Measurements from ENCODE around the gene SLIT1.

SLIT1 gene

DNA sequence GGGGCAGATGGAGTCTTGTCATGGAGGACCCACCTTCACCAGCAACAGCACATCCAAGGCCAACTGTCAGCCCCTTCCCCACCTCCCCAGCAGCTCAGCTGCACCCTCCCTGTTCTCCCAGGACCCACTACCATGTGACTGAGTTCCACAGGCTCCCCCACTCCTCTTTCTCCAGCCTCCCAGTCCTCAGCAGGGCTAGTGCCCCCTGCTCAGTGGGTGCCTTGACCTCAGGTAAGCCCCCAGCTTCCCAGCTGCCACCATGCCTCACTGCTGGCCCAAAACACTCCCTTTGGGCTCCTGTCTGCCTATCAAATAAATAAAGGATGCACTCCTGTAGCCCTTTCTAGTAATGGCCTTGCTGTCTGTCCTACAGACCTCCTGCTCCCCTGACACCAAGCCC is 174.4 kb downstream of the SLIT1 start:
- Histone ChIP-seq H3K27me3 (ENCODE audit: control insufficient read depth in 1 of 2, insufficient read depth in 2 of 2, low read length in 2 of 2) (no peaks in the 10 kb centered on the region), H3K27ac (ENCODE audit: low read depth, low read length) (no peak overlapping the region), H3K9ac (ENCODE audit: low read length) (no peak overlapping the region), H3K4me3 (ENCODE audit: low read depth in 1 of 2, low read length in 2 of 2) (no peak overlapping the region), H3K9me3 (ENCODE audit: low read length) (peaks cover 5% of the 10 kb centered on the region), H3K4me1 (ENCODE audit: insufficient read depth, low read length) (no peaks in the 10 kb centered on the region), H3K36me3 (ENCODE audit: insufficient read depth, low read length) (no peaks in the 10 kb centered on the region)

GRCh38 chr10:97010695-97011206 is 175.0 kb downstream of the SLIT1 start:
- Histone ChIP-seq H3K36me3 (ENCODE audit: insufficient read depth, low read length) (no peaks in the 10 kb centered on the region), H3K9me3 (ENCODE audit: low read length) (peaks cover 5% of the 10 kb centered on the region), H3K27ac (ENCODE audit: low read depth, low read length) (no peak overlapping the region), H3K4me1 (ENCODE audit: insufficient read depth, low read length) (no peaks in the 10 kb centered on the region), H3K9ac (ENCODE audit: low read length) (no peak overlapping the region), H3K4me3 (ENCODE audit: low read depth in 1 of 2, low read length in 2 of 2) (no peak overlapping the region), H3K27me3 (ENCODE audit: control insufficient read depth in 1 of 2, insufficient read depth in 2 of 2, low read length in 2 of 2) (no peaks in the 10 kb centered on the region)

GRCh38 chr10:97007417-97007816 is 178.3 kb downstream of the SLIT1 start:
- Histone ChIP-seq H3K36me3 (ENCODE audit: insufficient read depth, low read length) (no peaks in the 10 kb centered on the region), H3K4me1 (ENCODE audit: insufficient read depth, low read length) (no peaks in the 10 kb centered on the region), H3K27ac (ENCODE audit: low read depth, low read length) (no peak overlapping the region), H3K9me3 (ENCODE audit: low read length) (peaks cover 5% of the 10 kb centered on the region), H3K9ac (ENCODE audit: low read length) (no peak overlapping the region), H3K4me3 (ENCODE audit: low read depth in 1 of 2, low read length in 2 of 2) (no peak overlapping the region), H3K27me3 (ENCODE audit: control insufficient read depth in 1 of 2, insufficient read depth in 2 of 2, low read length in 2 of 2) (no peaks in the 10 kb centered on the region)

DNA sequence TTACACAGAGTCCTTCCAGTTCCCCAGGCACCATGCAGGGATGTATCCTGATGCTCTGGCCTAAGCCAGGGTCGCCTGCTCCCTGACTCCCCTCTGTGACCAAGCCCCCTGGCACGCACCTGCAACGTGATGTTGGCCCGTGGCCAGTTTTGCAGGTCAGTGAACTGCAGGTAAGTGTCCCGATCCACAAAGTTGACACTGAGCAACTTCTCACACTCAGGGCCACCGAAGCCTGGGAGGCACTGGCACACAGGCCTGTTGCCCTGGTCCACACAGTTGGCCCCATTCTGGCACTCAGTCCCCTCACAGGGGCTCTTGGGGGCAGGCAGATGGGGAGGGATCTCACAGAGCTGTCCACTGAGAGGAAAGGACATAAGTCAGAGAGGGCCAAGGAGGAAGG is 179.4 kb downstream of the SLIT1 start:
- Histone ChIP-seq H3K4me3 (ENCODE audit: low read depth in 1 of 2, low read length in 2 of 2) (no peak overlapping the region), H3K4me1 (ENCODE audit: insufficient read depth, low read length) (no peaks in the 10 kb centered on the region), H3K9ac (ENCODE audit: low read length) (no peak overlapping the region), H3K9me3 (ENCODE audit: low read length) (peaks cover 5% of the 10 kb centered on the region), H3K27me3 (ENCODE audit: control insufficient read depth in 1 of 2, insufficient read depth in 2 of 2, low read length in 2 of 2) (no peaks in the 10 kb centered on the region), H3K27ac (ENCODE audit: low read depth, low read length) (no peak overlapping the region), H3K36me3 (ENCODE audit: insufficient read depth, low read length) (no peaks in the 10 kb centered on the region)

GRCh38 chr10:97005349-97005748 is 180.4 kb downstream of the SLIT1 start:
- peaks cover 5% of the 10 kb centered on the region for H3K9me3 ChIP-seq (ENCODE audit: low read length)
- no peak overlapping the region for H3K4me3 ChIP-seq (ENCODE audit: low read depth in 1 of 2, low read length in 2 of 2)
- H3K4me1 ChIP-seq (ENCODE audit: insufficient read depth, low read length) = no peaks in the 10 kb centered on the region
- H3K27me3 ChIP-seq (ENCODE audit: control insufficient read depth in 1 of 2, insufficient read depth in 2 of 2, low read length in 2 of 2) = no peaks in the 10 kb centered on the region
- no peaks in the 10 kb centered on the region for H3K36me3 ChIP-seq (ENCODE audit: insufficient read depth, low read length)
- H3K27ac ChIP-seq (ENCODE audit: low read depth, low read length) = no peak overlapping the region
- no peak overlapping the region for H3K9ac ChIP-seq (ENCODE audit: low read length)

GRCh38 chr10:97004591-97004990 is 181.2 kb downstream of the SLIT1 start:
- H3K9me3 ChIP-seq (ENCODE audit: low read length) = peaks cover 5% of the 10 kb centered on the region
- H3K27me3 ChIP-seq (ENCODE audit: control insufficient read depth in 1 of 2, insufficient read depth in 2 of 2, low read length in 2 of 2) = no peaks in the 10 kb centered on the region
- no peak overlapping the region for H3K4me3 ChIP-seq (ENCODE audit: low read depth in 1 of 2, low read length in 2 of 2)
- no peak overlapping the region for H3K27ac ChIP-seq (ENCODE audit: low read depth, low read length)
- no peaks in the 10 kb centered on the region for H3K4me1 ChIP-seq (ENCODE audit: insufficient read depth, low read length)
- H3K9ac ChIP-seq (ENCODE audit: low read length) = no peak overlapping the region
- no peaks in the 10 kb centered on the region for H3K36me3 ChIP-seq (ENCODE audit: insufficient read depth, low read length)

DNA sequence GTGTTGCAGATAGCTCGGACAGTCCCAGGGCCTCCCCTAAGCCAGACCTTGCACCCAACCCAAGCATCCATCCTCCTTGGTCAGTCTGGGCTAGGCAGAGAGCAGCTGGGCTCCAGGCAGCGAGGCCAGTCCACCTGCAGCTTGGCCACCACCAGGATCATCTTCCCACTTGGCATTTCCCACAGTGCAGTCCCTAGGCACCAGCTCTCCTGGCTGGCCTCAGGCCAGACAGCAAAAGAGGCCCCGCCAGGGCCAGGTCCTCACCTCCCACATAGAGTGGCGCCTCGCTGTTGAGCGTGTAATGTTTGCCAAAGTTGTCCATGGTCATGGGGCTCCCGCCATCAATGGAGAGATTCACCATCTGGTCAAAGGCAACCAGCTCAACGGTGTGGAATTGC is 182.0 kb downstream of the SLIT1 start:
- no peaks in the 10 kb centered on the region for H3K36me3 ChIP-seq (ENCODE audit: insufficient read depth, low read length)
- H3K4me3 ChIP-seq (ENCODE audit: low read depth in 1 of 2, low read length in 2 of 2) = no peak overlapping the region
- H3K4me1 ChIP-seq (ENCODE audit: insufficient read depth, low read length) = no peaks in the 10 kb centered on the region
- H3K9me3 ChIP-seq (ENCODE audit: low read length) = peaks cover 5% of the 10 kb centered on the region
- no peak overlapping the region for H3K27ac ChIP-seq (ENCODE audit: low read depth, low read length)
- H3K27me3 ChIP-seq (ENCODE audit: control insufficient read depth in 1 of 2, insufficient read depth in 2 of 2, low read length in 2 of 2) = no peaks in the 10 kb centered on the region
- no peak overlapping the region for H3K9ac ChIP-seq (ENCODE audit: low read length)

GRCh38 chr10:97003151-97003803 is 182.5 kb downstream of the SLIT1 start:
- no peaks in the 10 kb centered on the region for H3K27me3 ChIP-seq (ENCODE audit: control insufficient read depth in 1 of 2, insufficient read depth in 2 of 2, low read length in 2 of 2)
- H3K4me3 ChIP-seq (ENCODE audit: low read depth in 1 of 2, low read length in 2 of 2) = no peak overlapping the region
- H3K9me3 ChIP-seq (ENCODE audit: low read length) = peaks cover 5% of the 10 kb centered on the region
- no peaks in the 10 kb centered on the region for H3K36me3 ChIP-seq (ENCODE audit: insufficient read depth, low read length)
- H3K9ac ChIP-seq (ENCODE audit: low read length) = no peak overlapping the region
- no peak overlapping the region for H3K27ac ChIP-seq (ENCODE audit: low read depth, low read length)
- no peaks in the 10 kb centered on the region for H3K4me1 ChIP-seq (ENCODE audit: insufficient read depth, low read length)

GRCh38 chr10:97002670-97003069 is 183.1 kb downstream of the SLIT1 start:
- Histone ChIP-seq H3K27me3 (ENCODE audit: control insufficient read depth in 1 of 2, insufficient read depth in 2 of 2, low read length in 2 of 2) (no peaks in the 10 kb centered on the region), H3K4me3 (ENCODE audit: low read depth in 1 of 2, low read length in 2 of 2) (no peak overlapping the region), H3K27ac (ENCODE audit: low read depth, low read length) (no peak overlapping the region), H3K9ac (ENCODE audit: low read length) (no peak overlapping the region), H3K9me3 (ENCODE audit: low read length) (peaks cover 3% of the 10 kb centered on the region), H3K36me3 (ENCODE audit: insufficient read depth, low read length) (no peaks in the 10 kb centered on the region), H3K4me1 (ENCODE audit: insufficient read depth, low read length) (no peaks in the 10 kb centered on the region)

DNA sequence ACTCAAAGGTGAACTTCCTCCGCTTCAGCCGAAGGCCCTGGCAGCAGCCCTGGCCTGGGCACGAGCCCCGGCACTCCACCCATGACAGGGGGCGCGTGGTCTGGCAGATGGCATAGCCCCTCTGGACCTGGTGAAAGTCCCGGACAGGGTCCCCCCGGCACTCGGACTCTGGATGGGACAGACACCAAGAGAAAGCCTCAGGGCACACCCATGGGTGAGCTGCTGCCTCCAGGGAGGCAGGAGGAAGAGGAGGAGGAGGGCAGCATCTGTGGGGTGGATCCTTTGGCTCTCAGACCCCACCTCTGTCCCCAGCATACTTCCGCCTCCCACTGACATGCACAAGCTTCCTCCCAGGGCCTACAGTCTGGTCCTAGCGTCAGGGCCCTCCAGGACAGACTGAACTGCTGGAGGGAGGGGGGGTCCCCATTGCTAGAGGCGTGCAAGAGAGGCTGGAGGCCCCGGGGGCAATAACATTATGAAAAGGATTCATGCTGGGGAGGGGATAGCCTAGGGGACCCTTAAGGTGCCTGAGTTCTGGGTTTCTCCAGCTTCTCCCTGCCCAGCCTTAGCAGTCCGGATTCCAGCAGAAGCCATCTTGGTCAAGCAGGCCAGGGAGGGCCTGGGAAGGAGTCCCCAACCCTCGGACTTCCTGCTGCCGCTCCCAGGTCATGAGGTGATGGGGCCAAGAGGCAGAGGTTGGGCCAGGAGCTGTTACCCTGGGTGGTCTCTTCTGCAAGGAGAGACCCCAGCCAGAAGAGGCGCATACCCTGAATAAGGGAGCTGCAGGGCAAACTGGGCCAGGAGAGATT is 184.4 kb downstream of the SLIT1 start:
- Histone ChIP-seq H3K27ac (ENCODE audit: low read depth, low read length) (no peak overlapping the region), H3K9me3 (ENCODE audit: low read length) (no peaks in the 10 kb centered on the region), H3K36me3 (ENCODE audit: insufficient read depth, low read length) (no peaks in the 10 kb centered on the region), H3K9ac (ENCODE audit: low read length) (no peak overlapping the region), H3K4me3 (ENCODE audit: low read depth in 1 of 2, low read length in 2 of 2) (no peak overlapping the region), H3K4me1 (ENCODE audit: insufficient read depth, low read length) (peaks cover 2% of the 10 kb centered on the region), H3K27me3 (ENCODE audit: control insufficient read depth in 1 of 2, insufficient read depth in 2 of 2, low read length in 2 of 2) (no peaks in the 10 kb centered on the region)

DNA sequence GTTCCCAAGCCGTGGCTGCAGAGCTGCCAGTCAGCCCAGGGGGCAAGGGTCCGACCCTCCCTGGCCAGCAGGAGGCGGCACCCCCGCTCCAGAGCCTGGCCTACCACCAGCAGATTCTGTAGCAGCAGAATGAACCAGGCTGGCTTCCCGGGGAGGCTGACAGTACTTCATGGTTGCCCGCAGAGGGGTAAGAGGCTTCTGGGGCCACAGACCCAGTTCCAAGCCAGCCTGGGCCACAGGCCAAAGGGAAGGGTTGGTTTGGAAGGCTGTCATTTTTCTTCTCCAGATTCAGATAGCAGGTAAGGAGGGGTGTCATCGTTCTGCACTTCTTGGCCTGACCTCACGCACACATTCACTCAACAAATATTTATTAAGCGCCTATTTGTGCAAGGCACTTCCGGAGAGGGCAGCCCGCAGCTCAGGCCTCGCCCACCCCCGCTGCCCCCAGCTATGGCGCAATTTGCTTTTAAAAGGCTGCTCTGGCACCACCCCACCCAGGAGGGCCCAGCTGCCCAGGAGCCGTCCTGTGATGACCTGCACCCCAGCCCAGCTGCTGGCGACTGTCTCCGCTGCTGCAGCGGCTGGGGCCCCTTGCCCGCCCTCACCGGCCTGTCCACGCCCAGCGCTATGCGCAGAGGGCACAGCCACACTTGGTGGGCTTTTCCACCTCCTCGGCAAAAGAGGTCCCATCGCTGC is 185.1 kb downstream of the SLIT1 start:
- Histone ChIP-seq H3K4me3 (ENCODE audit: low read depth in 1 of 2, low read length in 2 of 2) (no peak overlapping the region), H3K27me3 (ENCODE audit: control insufficient read depth in 1 of 2, insufficient read depth in 2 of 2, low read length in 2 of 2) (no peaks in the 10 kb centered on the region), H3K9ac (ENCODE audit: low read length) (no peak overlapping the region), H3K27ac (ENCODE audit: low read depth, low read length) (no peak overlapping the region), H3K4me1 (ENCODE audit: insufficient read depth, low read length) (peaks cover 9% of the 10 kb centered on the region), H3K36me3 (ENCODE audit: insufficient read depth, low read length) (no peaks in the 10 kb centered on the region), H3K9me3 (ENCODE audit: low read length) (no peaks in the 10 kb centered on the region)

Measured in muscle layer of colon (tissue), 2 donors.